ENCODE measurements around the gene ZNF648.

- no peak for TF ChIP-seq POLR2AphosphoS5 (IDR thresholded peaks at IDR 0.05)
- TF ChIP-seq, protein P1, sequence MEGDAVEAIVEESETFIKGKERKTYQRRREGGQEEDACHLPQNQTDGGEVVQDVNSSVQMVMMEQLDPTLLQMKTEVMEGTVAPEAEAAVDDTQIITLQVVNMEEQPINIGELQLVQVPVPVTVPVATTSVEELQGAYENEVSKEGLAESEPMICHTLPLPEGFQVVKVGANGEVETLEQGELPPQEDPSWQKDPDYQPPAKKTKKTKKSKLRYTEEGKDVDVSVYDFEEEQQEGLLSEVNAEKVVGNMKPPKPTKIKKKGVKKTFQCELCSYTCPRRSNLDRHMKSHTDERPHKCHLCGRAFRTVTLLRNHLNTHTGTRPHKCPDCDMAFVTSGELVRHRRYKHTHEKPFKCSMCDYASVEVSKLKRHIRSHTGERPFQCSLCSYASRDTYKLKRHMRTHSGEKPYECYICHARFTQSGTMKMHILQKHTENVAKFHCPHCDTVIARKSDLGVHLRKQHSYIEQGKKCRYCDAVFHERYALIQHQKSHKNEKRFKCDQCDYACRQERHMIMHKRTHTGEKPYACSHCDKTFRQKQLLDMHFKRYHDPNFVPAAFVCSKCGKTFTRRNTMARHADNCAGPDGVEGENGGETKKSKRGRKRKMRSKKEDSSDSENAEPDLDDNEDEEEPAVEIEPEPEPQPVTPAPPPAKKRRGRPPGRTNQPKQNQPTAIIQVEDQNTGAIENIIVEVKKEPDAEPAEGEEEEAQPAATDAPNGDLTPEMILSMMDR (IDR thresholded peaks at IDR 0.05) = no peak
Measured at GRCh38 chr1:182062223-182062622, 711 bp upstream of the ZNF648 start.

Measured in prostate gland (tissue), 2 donors.